ENCODE results near the gene UBE2E1.

GRCh38 chr3:23806534-23807423 is 1.0 kb downstream of the UBE2E1 start:
- TF ChIP-seq FOXP2 (optimal IDR thresholded peaks at IDR 0.05; ENCODE audit: control extremely low read depth, extremely low read length, insufficient read depth): no peak
- no peak for TF ChIP-seq POLR2AphosphoS5 (IDR thresholded peaks at IDR 0.05; ENCODE audit: borderline replicate concordance, low read depth, low read length)
